GM10266 (cell line): Measurements from ENCODE around the gene QRICH2.

Source experiments
- DNase-seq: peaks from one replicate; pipeline ENCODE4 v3.0.0; 2012; ENCODE audit errors: extremely low spot score
- CTCF ChIP-seq: IDR thresholded peaks from 2 replicates; pipeline ENCODE4 v1.5.1; 2012; ENCODE audit warnings: mild to moderate bottlenecking, low read depth; ENCODE audit not compliant: control insufficient read depth, insufficient read depth; ENCODE audit errors: missing control alignments

Gene QRICH2

DNA sequence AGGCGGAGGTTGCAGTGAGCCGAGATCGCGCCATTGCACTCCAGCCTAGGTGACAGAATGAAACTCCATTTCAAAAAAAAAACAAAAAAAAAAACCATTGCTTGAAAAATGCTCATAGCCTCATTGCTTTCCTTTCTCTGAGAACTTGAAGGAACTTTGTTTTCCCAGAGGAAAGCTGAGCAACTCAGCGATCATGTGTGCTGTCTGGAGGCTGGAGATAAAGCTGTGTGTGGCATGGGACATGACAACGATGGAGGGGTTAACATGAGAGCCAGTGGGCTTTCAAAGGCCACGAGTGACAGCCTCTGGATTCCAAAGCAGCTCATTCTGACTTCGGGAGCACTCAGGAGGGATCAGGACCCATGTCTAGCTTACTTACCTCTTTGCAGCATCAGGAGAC lies 21.6 kb upstream of the QRICH2 start:
- TF ChIP-seq CTCF: no peak
- no peak for DNase-seq

DNA sequence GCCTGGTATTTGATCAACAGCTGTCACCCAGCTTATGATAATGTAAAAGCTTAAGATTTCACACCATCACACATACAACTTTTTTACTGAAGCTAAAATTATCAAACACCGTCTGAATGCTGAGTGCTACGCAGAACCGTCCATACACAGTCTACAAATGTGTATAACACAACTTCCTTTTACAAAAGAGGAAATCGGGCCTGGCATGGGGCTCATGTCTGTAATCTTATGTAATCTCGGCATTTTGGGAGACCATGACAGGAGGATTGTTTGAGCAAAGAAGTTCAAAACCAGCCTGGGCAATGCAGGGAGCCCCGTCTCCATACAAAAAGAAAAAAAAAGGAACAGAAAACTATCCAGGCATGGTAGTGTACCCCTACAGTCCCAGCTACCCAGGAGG lies 19.6 kb upstream of the QRICH2 start:
- no peak for DNase-seq
- no peak for TF ChIP-seq CTCF

- no peak for TF ChIP-seq CTCF
- no peak for DNase-seq
These were observed 18.2 kb upstream of the QRICH2 start for GRCh38 chr17:76326306-76326705.

DNA sequence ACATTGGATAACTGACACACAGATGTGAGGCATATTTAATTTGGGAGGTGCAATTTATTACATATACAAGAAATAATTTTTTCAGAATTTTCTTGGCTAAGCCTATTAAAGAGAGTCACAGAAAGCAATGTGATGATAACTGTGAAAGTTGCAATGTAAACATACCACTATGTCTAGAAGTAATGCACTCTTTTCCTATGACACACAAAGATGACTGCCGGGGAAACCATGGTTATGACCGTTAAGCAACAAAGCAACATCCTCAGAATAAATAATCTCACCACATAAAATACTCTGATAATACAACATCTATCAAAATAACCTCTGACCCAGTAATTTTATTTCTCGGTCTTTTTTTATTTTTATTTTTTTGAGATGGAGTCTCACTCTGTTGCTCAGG lies 10.5 kb upstream of the QRICH2 start:
- TF ChIP-seq CTCF: no peak
- DNase-seq: no peak

DNA sequence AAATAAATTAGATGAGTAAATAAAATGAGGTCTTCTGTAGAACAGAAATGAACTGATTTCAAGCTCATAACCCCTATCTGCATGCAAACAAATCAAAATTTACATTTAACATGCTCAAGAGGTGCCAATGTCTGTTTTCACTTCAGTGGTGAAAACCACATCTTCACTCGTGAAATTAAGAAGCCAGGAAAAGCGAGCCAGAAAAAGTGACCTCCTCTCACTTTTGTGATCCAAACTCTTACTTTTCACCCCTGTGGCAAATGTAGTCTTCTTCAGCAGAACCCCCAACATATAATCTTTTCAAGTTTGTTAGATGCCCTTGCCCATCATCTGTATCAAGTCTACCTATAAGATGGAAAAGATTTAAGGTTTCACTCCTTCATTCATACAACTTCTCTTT lies 9.5 kb upstream of the QRICH2 start:
- no peak for DNase-seq
- no peak for TF ChIP-seq CTCF

DNA sequence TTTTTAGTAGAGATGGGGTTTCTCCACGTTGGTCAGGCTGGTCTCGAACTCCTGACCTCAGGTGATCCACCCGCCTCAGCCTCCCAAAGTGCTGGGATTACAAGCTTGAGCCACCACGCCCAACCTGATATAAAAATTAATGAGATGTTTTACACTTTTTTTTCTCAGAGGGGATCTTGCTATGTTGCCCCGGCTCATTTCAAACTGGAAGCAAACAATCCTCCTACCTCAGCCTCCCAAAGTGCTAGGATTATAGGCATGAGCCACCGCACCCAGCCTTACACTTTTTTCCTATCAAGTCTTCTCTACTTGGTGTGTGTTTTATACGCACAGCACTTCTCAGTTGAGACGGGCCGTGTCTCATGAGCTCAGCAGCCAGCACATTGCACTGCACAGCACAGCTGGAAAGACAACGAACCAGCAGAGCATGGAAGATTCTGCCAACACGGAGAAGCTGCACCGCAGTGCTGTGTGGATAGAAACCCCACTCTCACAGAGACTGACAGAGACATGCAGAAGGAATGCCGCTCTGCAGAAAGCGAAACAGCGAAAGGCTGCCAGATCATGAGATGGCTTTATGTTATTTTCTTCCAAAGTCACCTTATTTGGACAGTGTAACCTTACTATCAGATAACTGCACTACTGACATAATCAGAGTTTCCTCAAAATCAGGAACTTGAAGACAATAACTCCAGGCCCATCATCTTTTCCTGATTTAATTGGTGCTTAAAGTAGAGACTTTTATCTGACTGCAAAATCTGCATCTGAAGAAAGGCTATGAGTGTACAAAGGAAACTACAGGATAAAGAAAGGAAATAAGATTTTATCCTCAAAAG lies 6.5 kb upstream of the QRICH2 start:
- TF ChIP-seq CTCF: no peak
- no peak for DNase-seq

DNA sequence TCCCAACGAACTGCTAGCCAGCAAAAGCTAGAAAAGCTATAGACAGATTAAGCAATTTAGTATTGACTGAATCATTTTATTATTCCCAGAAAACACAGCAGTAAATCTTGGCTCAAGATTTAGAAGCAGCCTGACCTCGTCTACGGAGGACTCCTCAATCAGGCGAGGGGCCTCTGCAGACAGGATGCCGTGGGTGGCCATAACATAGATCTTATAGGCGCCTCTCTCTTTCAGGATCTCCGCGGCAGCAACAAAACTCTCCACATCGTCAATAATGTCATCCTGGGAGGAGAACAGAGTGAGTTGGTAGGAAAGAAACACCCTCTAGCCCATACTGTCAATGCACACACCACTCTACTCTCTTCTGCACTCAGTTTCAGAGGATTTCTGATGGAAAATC lies 4.7 kb upstream of the QRICH2 start:
- TF ChIP-seq CTCF: no peak
- no peak for DNase-seq
